HG03066 (cell line): Measurements from ENCODE around the gene OR11H7.
"Not testable (repeated sequence)": the region's sequence is repeated elsewhere in the genome, so short reads cannot be mapped to it uniquely, and the experiment has no call there.

Experiments
- ATAC-seq: cut with Tn5 transposase; IDR thresholded peaks from one replicate; pipeline ENCODE4 v1.9.1; 2021; ENCODE audit warnings: low read depth; ENCODE audit not compliant: unreplicated experiment

OR11H7 gene

GRCh38 chr14:20228681-20229080 is at the start of gene OR11H7:
OR11H7 (plus strand) TSS chr14:20228981.
- ATAC-seq: no peak

- no peak for ATAC-seq
These were observed 49.6 kb upstream of the OR11H7 start for GRCh38 chr14:20179218-20179617.

- ATAC-seq: no peak
These were observed 48.9 kb upstream of the OR11H7 start for GRCh38 chr14:20179880-20180279.

- ATAC-seq: no peak
These were observed 48.3 kb upstream of the OR11H7 start for GRCh38 chr14:20180486-20180885.

GRCh38 chr14:20184181-20184580 is 44.6 kb upstream of the OR11H7 start:
- ATAC-seq: no peak

- no peak for ATAC-seq
These were observed 38.2 kb upstream of the OR11H7 start, which contains the start of gene OR11G2 for GRCh38 chr14:20190596-20190995. OR11G2 (plus strand) TSS chr14:20190896; CDS start chr14:20197438, 6,542 bp downstream.

- no peak for ATAC-seq
These were observed 37.4 kb upstream of the OR11H7 start for GRCh38 chr14:20191396-20191795.

- no peak for ATAC-seq
These were observed 34.7 kb upstream of the OR11H7 start for GRCh38 chr14:20194101-20194500.

GRCh38 chr14:20195170-20195569 is 33.6 kb upstream of the OR11H7 start:
- ATAC-seq: not testable (repeated sequence)

- ATAC-seq: no peak
These were observed 32.9 kb upstream of the OR11H7 start for GRCh38 chr14:20195911-20196310.

- ATAC-seq: no peak
These were observed 31.3 kb upstream of the OR11H7 start for GRCh38 chr14:20197459-20197858.

- ATAC-seq: no peak
These were observed 29.8 kb upstream of the OR11H7 start for GRCh38 chr14:20198991-20199390.

- no peak for ATAC-seq
These were observed 24.1 kb upstream of the OR11H7 start for GRCh38 chr14:20204721-20205120.

GRCh38 chr14:20209595-20209994 is 19.2 kb upstream of the OR11H7 start:
- ATAC-seq: no peak

- ATAC-seq: not testable (repeated sequence)
These were observed 16.4 kb upstream of the OR11H7 start for GRCh38 chr14:20212406-20212805.

GRCh38 chr14:20215196-20215595 is 13.6 kb upstream of the OR11H7 start:
- no peak for ATAC-seq

GRCh38 chr14:20219033-20219432 is 9.7 kb upstream of the OR11H7 start:
- ATAC-seq: no peak

GRCh38 chr14:20223410-20223809 is 5.4 kb upstream of the OR11H7 start, which contains the start of gene OR11H6:
OR11H6 (plus strand) TSS chr14:20223710; CDS start chr14:20223710, 0 bp downstream.
- ATAC-seq: no peak

GRCh38 chr14:20235415-20235814 is 6.6 kb downstream of the OR11H7 start:
- not testable (repeated sequence) for ATAC-seq

GRCh38 chr14:20247646-20248246 is 19.0 kb downstream of the OR11H7 start:
- no peak for ATAC-seq

- ATAC-seq: no peak
These were observed 33.9 kb downstream of the OR11H7 start for GRCh38 chr14:20262642-20263128.

- not testable (repeated sequence) for ATAC-seq
These were observed 35.6 kb downstream of the OR11H7 start for GRCh38 chr14:20264361-20264760.
